Body of pancreas (tissue), 4 donors: ENCODE results near the gene JAML.

Experiments used
- POLR2A ChIP-seq, 3 donors: fragments of 450-650 bp; IDR thresholded peaks; one replicate each; pipeline ENCODE4 v1.6.1; 2016; ENCODE audit warnings: antibody characterized with exemption in 3 of 3, mild to moderate bottlenecking in 2 of 3
- TF ChIP-seq, protein P1 (sequence below), 7 experiments: fragments of 450-650 bp in 4 of 7; fragments of 200-600 bp in 3 of 7; sonication (generic) in 3 of 7; IDR thresholded peaks; one replicate each; pipeline ENCODE4 v1.5.1; 2016 to 2019; ENCODE audit warnings: antibody characterized with exemption in 7 of 7

DNA sequence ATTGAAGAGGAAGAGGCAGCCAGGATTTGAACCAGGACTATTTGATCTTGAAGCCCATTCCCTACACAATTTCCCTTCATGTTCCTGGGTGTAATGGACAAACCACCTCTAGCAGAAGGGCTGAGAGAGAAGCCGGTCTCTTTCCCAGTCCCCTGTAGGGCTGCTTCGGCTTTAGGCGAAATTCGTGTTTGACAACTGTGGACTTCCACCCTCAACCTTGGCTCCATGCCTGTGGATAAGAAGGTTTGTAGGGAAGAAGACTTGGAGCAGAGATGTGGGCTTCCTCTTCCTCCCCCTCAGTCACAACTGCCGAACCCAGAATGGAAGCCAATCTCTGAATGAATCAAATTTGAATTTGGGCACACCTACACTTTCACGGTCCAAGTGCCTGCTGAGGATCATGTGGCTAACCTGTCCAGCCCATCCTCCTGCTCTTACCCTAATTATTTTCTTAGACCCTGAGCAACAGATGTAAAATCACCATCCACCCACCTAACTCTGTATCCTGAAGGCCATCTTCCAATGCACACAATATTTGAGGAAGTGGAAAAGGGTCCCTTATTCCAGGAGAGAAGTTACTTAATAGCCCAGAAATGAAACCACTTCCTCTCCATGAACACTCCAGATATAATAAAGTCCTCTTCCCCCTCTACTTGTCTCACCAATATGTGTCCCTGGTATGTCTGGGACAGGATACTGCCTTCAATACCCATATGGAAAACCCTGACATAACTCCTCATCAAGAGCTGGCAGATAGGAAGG is 38.3 kb downstream of the JAML start:
- TF ChIP-seq, protein P1, sequence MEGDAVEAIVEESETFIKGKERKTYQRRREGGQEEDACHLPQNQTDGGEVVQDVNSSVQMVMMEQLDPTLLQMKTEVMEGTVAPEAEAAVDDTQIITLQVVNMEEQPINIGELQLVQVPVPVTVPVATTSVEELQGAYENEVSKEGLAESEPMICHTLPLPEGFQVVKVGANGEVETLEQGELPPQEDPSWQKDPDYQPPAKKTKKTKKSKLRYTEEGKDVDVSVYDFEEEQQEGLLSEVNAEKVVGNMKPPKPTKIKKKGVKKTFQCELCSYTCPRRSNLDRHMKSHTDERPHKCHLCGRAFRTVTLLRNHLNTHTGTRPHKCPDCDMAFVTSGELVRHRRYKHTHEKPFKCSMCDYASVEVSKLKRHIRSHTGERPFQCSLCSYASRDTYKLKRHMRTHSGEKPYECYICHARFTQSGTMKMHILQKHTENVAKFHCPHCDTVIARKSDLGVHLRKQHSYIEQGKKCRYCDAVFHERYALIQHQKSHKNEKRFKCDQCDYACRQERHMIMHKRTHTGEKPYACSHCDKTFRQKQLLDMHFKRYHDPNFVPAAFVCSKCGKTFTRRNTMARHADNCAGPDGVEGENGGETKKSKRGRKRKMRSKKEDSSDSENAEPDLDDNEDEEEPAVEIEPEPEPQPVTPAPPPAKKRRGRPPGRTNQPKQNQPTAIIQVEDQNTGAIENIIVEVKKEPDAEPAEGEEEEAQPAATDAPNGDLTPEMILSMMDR (IDR thresholded peaks at IDR 0.05): no peak
- TF ChIP-seq POLR2A (IDR thresholded peaks at IDR 0.05): no peak
